Lung microvascular endothelial cell (primary cell): ENCODE results near the gene PCNX3. TPM values are rescaled to one million over a fixed set of nuclear protein-coding genes. Genes with fewer than 3 reads are reported as not detected.
A peak's percentile ranks its signal among the peaks of the same experiment; 100 is the strongest.

Experiments
- DNase-seq, 2 donors: peaks; one replicate each; pipeline versions ENCODE4 v3.0.0 to v3.0.0-alpha.2; 2010; ENCODE audit warnings: low read depth in 2 of 2
- total RNA-seq: library from RNA; depleted of rRNA; stranded (reverse); fragments of >200 nt; gene quantifications from 2 replicates; pipeline ENCODE4 v1.2.1, GENCODE V29; 2014

PCNX3 gene
- total RNA-seq, 1 donor from 2014 or later = 12.9 TPM

- DNase-seq = no peak
Observed at GRCh38 chr11:65580031-65580692, 35.4 kb upstream of the PCNX3 start.

GRCh38 chr11:65580756-65581155, 34.8 kb upstream of the PCNX3 start:
- DNase-seq = no peak

- DNase-seq = no peak
Observed at GRCh38 chr11:65581928-65582327, 33.6 kb upstream of the PCNX3 start.

GRCh38 chr11:65583589-65583988, 32.0 kb upstream of the PCNX3 start:
- no peak for DNase-seq

GRCh38 chr11:65584106-65584505, 31.5 kb upstream of the PCNX3 start:
- DNase-seq = no peak

GRCh38 chr11:65584723-65585171, 30.8 kb upstream of the PCNX3 start:
- DNase-seq = peak in 1 of 2 donors; percentile 54

- no peak for DNase-seq
Observed at GRCh38 chr11:65585396-65586246, 30.0 kb upstream of the PCNX3 start.

GRCh38 chr11:65586247-65586630, 29.3 kb upstream of the PCNX3 start:
- DNase-seq = no peak

GRCh38 chr11:65586676-65587075, 28.9 kb upstream of the PCNX3 start:
- DNase-seq = no peak

- DNase-seq = peak; percentile 77 to 86
Observed at GRCh38 chr11:65588199-65589054, 27.1 kb upstream of the PCNX3 start.

GRCh38 chr11:65589444-65590239, 25.9 kb upstream of the PCNX3 start:
- no peak for DNase-seq

GRCh38 chr11:65590240-65590738, 25.3 kb upstream of the PCNX3 start:
- DNase-seq = peak in 1 of 2 donors; percentile 52

GRCh38 chr11:65591939-65592857, 23.4 kb upstream of the PCNX3 start:
- peak; percentile 66 to 79 for DNase-seq

- no peak for DNase-seq
Observed at GRCh38 chr11:65592858-65593517, 22.6 kb upstream of the PCNX3 start.

GRCh38 chr11:65593518-65594414, 21.8 kb upstream of the PCNX3 start:
- peak in 1 of 2 donors; percentile 57 for DNase-seq

GRCh38 chr11:65595131-65595530, 20.4 kb upstream of the PCNX3 start:
- DNase-seq = no peak

GRCh38 chr11:65595543-65596281, 19.9 kb upstream of the PCNX3 start, which contains the start of gene KCNK7:
TSS of gene KCNK7 (minus strand) at chr11:65595800. CDS start at chr11:65595772, 28 bp downstream.
- no peak for DNase-seq
